Measurements from ENCODE around the gene FAAH.

DNA sequence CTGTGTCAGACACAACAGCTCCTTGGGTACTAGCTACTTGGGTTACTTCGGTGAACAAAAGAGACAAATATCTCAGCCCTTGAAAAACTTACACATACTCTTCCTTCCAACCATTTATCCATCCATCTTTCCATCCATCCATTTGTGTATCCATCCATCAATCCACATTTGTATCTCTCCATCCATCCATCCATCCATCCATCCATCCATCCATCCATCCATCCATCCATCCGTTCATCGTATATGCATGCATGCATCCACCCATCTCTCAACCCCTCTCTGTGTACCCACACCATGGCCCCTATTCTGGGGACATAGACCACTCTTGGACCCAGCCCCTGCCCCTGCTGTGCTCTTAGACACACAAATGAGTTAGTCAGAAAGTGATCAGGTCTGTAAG lies 40.2 kb downstream of the FAAH start:
- TF ChIP-seq POLR2A (IDR thresholded peaks at IDR 0.05; ENCODE audit: extremely low read depth, insufficient read length) (no peak), MYC (IDR thresholded peaks at IDR 0.05; ENCODE audit: low read depth, low read length) (no peak)
- TF ChIP-seq, protein P1, sequence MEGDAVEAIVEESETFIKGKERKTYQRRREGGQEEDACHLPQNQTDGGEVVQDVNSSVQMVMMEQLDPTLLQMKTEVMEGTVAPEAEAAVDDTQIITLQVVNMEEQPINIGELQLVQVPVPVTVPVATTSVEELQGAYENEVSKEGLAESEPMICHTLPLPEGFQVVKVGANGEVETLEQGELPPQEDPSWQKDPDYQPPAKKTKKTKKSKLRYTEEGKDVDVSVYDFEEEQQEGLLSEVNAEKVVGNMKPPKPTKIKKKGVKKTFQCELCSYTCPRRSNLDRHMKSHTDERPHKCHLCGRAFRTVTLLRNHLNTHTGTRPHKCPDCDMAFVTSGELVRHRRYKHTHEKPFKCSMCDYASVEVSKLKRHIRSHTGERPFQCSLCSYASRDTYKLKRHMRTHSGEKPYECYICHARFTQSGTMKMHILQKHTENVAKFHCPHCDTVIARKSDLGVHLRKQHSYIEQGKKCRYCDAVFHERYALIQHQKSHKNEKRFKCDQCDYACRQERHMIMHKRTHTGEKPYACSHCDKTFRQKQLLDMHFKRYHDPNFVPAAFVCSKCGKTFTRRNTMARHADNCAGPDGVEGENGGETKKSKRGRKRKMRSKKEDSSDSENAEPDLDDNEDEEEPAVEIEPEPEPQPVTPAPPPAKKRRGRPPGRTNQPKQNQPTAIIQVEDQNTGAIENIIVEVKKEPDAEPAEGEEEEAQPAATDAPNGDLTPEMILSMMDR (IDR thresholded peaks at IDR 0.05; ENCODE audit: low read depth, low read length): no peak
- TF ChIP-seq, protein P2, sequence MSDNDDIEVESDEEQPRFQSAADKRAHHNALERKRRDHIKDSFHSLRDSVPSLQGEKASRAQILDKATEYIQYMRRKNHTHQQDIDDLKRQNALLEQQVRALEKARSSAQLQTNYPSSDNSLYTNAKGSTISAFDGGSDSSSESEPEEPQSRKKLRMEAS (IDR thresholded peaks at IDR 0.05; ENCODE audit: low read depth, low read length): no peak
